KMS-11 (cell line): ENCODE measurements around the gene TAF11L14.
"Not testable (repeated sequence)": the region's sequence is repeated elsewhere in the genome, so short reads cannot be mapped to it uniquely, and the experiment has no call there.

ENCODE experiments used
- H2AFZ ChIP-seq: fragments of 200-600 bp; sonication (generic); 2 replicates; pipeline ENCODE4 v1.6.1; 2016; ENCODE audit warnings: antibody characterized with exemption, mixed run types, low read depth
- H3K27ac ChIP-seq: fragments of 200-600 bp; sonication (generic); 2 replicates; pipeline ENCODE4 v1.6.1; 2016; ENCODE audit warnings: mild to moderate bottlenecking, mixed run types
- H3K27me3 ChIP-seq: fragments of 200-600 bp; sonication (generic); 2 replicates; pipeline ENCODE4 v1.6.1; 2017; ENCODE audit warnings: mild to moderate bottlenecking, low read depth, mixed run types, moderate library complexity; ENCODE audit not compliant: insufficient read depth
- H3K36me3 ChIP-seq: fragments of 200-600 bp; sonication (generic); 2 replicates; pipeline ENCODE4 v1.6.1; 2017; ENCODE audit warnings: mild to moderate bottlenecking, mixed run types; ENCODE audit not compliant: insufficient read depth
- H3K4me1 ChIP-seq: fragments of 200-600 bp; sonication (generic); 2 replicates; pipeline ENCODE4 v1.6.1; 2016; ENCODE audit warnings: mild to moderate bottlenecking, low read depth, mixed run types; ENCODE audit not compliant: poor library complexity, severe bottlenecking
- H3K4me2 ChIP-seq: fragments of 200-600 bp; sonication (generic); 2 replicates; pipeline ENCODE4 v1.7.0; 2016; ENCODE audit warnings: mild to moderate bottlenecking, mixed run types
- H3K4me3 ChIP-seq: fragments of 200-600 bp; sonication (generic); IDR thresholded peaks from 2 replicates; pipeline ENCODE4 v1.6.1; 2017; ENCODE audit warnings: low read depth, low read length, mixed read lengths; ENCODE audit not compliant: insufficient read depth
- H3K79me2 ChIP-seq: fragments of 200-600 bp; sonication (generic); 2 replicates; pipeline ENCODE4 v1.6.1; 2016; ENCODE audit warnings: low read depth, mixed run types; ENCODE audit not compliant: insufficient read depth
- H3K9ac ChIP-seq: fragments of 200-600 bp; sonication (generic); 2 replicates; pipeline ENCODE4 v1.6.1; 2016; ENCODE audit warnings: mild to moderate bottlenecking, mixed run types
- H4K20me1 ChIP-seq: fragments of 200-600 bp; sonication (generic); 2 replicates; pipeline ENCODE4 v1.6.1; 2016; ENCODE audit warnings: mild to moderate bottlenecking, mixed run types; ENCODE audit not compliant: insufficient read depth
- TF ChIP-seq, protein P1 (sequence below): fragments of 200-600 bp; sonication (generic); conservative IDR thresholded peaks from 2 replicates; pipeline ENCODE4 v1.6.1; 2017; ENCODE audit warnings: low read depth, mild to moderate bottlenecking, antibody characterized with exemption, low read length, moderate library complexity, mixed read lengths

Gene TAF11L14

GRCh38 chr5:17634160-17634559, at the start of gene TAF11L14:
TAF11L14 (plus strand) TSS chr5:17634460.
- H3K4me3 ChIP-seq: no peak within 1 kb of the TSS
- no peaks in the 10 kb centered on the region for H3K36me3 ChIP-seq
- no peak within 1 kb of the TSS for H2AFZ ChIP-seq
- no peaks in the 10 kb centered on the region for H4K20me1 ChIP-seq
- no peak within 1 kb of the TSS for H3K9ac ChIP-seq
- H3K4me2 ChIP-seq: no peak within 1 kb of the TSS
- no peaks in the 10 kb centered on the region for H3K4me1 ChIP-seq
- TF ChIP-seq, protein P1, sequence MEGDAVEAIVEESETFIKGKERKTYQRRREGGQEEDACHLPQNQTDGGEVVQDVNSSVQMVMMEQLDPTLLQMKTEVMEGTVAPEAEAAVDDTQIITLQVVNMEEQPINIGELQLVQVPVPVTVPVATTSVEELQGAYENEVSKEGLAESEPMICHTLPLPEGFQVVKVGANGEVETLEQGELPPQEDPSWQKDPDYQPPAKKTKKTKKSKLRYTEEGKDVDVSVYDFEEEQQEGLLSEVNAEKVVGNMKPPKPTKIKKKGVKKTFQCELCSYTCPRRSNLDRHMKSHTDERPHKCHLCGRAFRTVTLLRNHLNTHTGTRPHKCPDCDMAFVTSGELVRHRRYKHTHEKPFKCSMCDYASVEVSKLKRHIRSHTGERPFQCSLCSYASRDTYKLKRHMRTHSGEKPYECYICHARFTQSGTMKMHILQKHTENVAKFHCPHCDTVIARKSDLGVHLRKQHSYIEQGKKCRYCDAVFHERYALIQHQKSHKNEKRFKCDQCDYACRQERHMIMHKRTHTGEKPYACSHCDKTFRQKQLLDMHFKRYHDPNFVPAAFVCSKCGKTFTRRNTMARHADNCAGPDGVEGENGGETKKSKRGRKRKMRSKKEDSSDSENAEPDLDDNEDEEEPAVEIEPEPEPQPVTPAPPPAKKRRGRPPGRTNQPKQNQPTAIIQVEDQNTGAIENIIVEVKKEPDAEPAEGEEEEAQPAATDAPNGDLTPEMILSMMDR: no peak
- H3K27ac ChIP-seq: no peak within 1 kb of the TSS
- H3K27me3 ChIP-seq: no peaks in the 10 kb centered on the region
- H3K79me2 ChIP-seq: no peaks in the 10 kb centered on the region

GRCh38 chr5:17585658-17586057, 48.6 kb upstream of the TAF11L14 start, which contains the start of gene TAF11L7:
TAF11L7 (minus strand) TSS chr5:17585758.
- not testable (repeated sequence) for H3K27me3 ChIP-seq, H3K79me2 ChIP-seq, H3K4me1 ChIP-seq, H4K20me1 ChIP-seq, H3K9ac ChIP-seq, H2AFZ ChIP-seq, H3K27ac ChIP-seq, H3K36me3 ChIP-seq, H3K4me2 ChIP-seq, H3K4me3 ChIP-seq

DNA sequence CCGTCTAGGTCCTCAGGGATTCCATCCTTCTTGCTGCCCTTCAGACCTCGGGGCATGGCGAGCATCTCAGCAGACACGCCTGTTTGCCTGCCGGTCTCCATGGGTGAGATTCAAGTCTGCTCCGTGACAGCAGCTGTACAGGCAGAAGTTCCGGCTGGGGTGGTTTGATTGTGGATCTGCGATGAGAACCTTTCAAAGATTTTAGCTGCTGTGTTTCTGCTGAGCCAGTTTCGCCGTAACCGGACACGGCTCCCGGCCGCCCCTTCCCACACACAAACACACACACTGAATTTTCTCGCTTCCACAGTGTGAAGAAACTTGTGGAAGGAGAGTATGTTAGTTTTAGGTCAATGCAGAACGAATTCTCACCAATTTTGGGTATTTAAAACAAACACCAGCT, 43.4 kb upstream of the TAF11L14 start, which contains the start of gene TAF11L8:
Gene TAF11L8 (minus strand): TSS at position 101 of the 400 bp plus-strand sequence.
- not testable (repeated sequence) for H2AFZ ChIP-seq, H3K36me3 ChIP-seq, H3K4me2 ChIP-seq, H3K27me3 ChIP-seq, H3K4me1 ChIP-seq, H4K20me1 ChIP-seq, H3K9ac ChIP-seq, H3K27ac ChIP-seq, H3K4me3 ChIP-seq, H3K79me2 ChIP-seq

- not testable (repeated sequence) for H3K79me2 ChIP-seq, H3K4me3 ChIP-seq, H4K20me1 ChIP-seq, H3K27me3 ChIP-seq, H3K27ac ChIP-seq, H3K9ac ChIP-seq, H3K36me3 ChIP-seq, H3K4me2 ChIP-seq, H3K4me1 ChIP-seq, H2AFZ ChIP-seq
Measured at GRCh38 chr5:17594255-17594654, 40.0 kb upstream of the TAF11L14 start, which contains the start of gene TAF11L9. TAF11L9 (minus strand) TSS chr5:17594394.

- not testable (repeated sequence) for H2AFZ ChIP-seq, H3K36me3 ChIP-seq, H3K27ac ChIP-seq, H3K27me3 ChIP-seq, H3K9ac ChIP-seq, H3K4me1 ChIP-seq, H3K79me2 ChIP-seq, H3K4me2 ChIP-seq, H4K20me1 ChIP-seq, H3K4me3 ChIP-seq
Measured at GRCh38 chr5:17597728-17598127, 36.5 kb upstream of the TAF11L14 start, which contains the start of gene TAF11L10. TAF11L10 (minus strand) TSS chr5:17597828.

DNA sequence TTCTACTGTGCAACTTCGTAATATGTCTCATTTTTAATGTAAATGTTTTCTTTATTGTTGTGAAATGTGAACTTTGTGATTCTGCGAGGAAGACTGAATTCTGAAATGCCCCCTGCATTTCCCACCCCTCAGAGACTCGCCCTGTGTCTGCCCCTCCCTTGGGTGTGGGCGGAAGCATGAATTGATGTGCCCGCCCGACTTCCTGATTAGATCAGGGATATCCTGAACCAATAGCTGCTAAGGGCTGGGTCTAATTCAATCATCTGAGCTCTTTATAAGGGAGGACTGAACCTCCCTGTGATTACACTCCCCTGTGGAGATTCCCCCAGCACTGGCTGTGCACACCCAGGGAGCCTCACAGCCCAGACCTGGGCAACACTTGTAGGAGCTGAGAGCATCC, 30.4 kb upstream of the TAF11L14 start, which contains the start of gene TAF11L11:
Gene TAF11L11 (plus strand): TSS at position 304 of the 400 bp plus-strand sequence.
- H3K27ac ChIP-seq, H3K4me3 ChIP-seq, H4K20me1 ChIP-seq, H3K27me3 ChIP-seq, H3K36me3 ChIP-seq, H3K9ac ChIP-seq, H3K4me2 ChIP-seq, H2AFZ ChIP-seq, H3K4me1 ChIP-seq, H3K79me2 ChIP-seq: not testable (repeated sequence)

GRCh38 chr5:17604951-17605350, 29.3 kb upstream of the TAF11L14 start:
- H2AFZ ChIP-seq: no peak overlapping the region
- H3K4me2 ChIP-seq: no peak overlapping the region
- no peaks in the 10 kb centered on the region for H4K20me1 ChIP-seq
- no peaks in the 10 kb centered on the region for H3K36me3 ChIP-seq
- H3K27ac ChIP-seq: no peak overlapping the region
- no peaks in the 10 kb centered on the region for H3K79me2 ChIP-seq
- no peak overlapping the region for H3K9ac ChIP-seq
- H3K4me1 ChIP-seq: no peaks in the 10 kb centered on the region
- TF ChIP-seq, protein P1: no peak
- H3K4me3 ChIP-seq: no peak overlapping the region
- no peaks in the 10 kb centered on the region for H3K27me3 ChIP-seq

DNA sequence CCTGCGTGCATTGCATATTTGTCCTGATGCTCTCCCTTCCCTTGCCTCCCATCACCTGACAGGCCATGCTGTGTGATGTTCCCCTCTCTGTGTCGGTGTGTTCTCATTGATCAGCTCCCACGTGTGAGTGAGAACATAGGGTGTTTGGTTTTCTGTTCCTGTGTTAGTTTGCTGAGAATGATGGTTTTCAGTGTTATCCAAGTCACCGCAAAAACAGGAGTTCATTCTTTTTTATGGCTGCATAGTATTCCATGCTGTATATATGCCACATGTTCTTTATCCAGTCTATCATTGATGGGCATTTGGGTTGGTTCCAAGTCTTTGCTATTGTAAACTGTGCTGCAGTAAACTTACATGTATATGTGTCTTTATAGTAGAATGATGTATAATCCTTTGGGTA, 26.8 kb upstream of the TAF11L14 start:
- not testable (repeated sequence) for H2AFZ ChIP-seq, H3K4me3 ChIP-seq, H3K4me1 ChIP-seq, H3K9ac ChIP-seq, H3K27me3 ChIP-seq, H4K20me1 ChIP-seq, H3K79me2 ChIP-seq, H3K36me3 ChIP-seq, H3K4me2 ChIP-seq, H3K27ac ChIP-seq

DNA sequence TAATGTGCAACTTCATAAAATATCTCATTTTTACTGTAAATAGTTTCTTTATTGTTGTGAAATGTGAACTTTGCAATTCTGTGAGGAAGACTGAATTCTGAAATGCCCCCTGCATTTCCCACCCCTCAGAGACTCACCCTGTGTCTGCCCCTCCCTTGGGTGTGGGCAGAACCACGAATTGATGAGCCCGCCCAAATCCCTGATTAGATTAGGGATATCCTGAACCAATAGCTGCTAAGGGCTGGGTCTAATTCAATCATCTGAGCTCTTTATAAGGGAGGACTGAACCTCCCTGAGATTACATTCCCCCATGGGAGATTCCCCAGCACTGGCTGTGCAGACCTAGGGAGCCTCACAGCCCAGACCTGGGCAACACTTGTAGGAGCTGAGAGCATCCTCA, 24.2 kb upstream of the TAF11L14 start, which contains the start of gene TAF11L12:
Gene TAF11L12 (plus strand): TSS at position 301 of the 400 bp plus-strand sequence.
- H4K20me1 ChIP-seq, H3K27ac ChIP-seq, H3K9ac ChIP-seq, H3K4me1 ChIP-seq, H3K27me3 ChIP-seq, H3K36me3 ChIP-seq, H3K4me3 ChIP-seq, H2AFZ ChIP-seq, H3K79me2 ChIP-seq, H3K4me2 ChIP-seq: not testable (repeated sequence)
